Trophoblast cell (in vitro differentiated cells and primary cell): ENCODE measurements around the gene FAM229A.

Source experiments
- DNase-seq, 2 donors: peaks; one replicate each; pipeline ENCODE4 v3.0.0-alpha.2; 2016
- H2AFZ ChIP-seq: 2 replicates; pipeline ENCODE4 v1.6.1; 2013; ENCODE audit warnings: low read length, moderate library complexity, mild to moderate bottlenecking; ENCODE audit not compliant: insufficient read depth, poor library complexity
- H2AK5ac ChIP-seq: 2 replicates; pipeline ENCODE4 v1.6.1; 2013; ENCODE audit warnings: mild to moderate bottlenecking, low read length
- H2BK120ac ChIP-seq: 2 replicates; pipeline ENCODE4 v1.6.1; 2013; ENCODE audit warnings: low read length, mild to moderate bottlenecking, moderate library complexity; ENCODE audit not compliant: insufficient read depth, poor library complexity
- H2BK12ac ChIP-seq: 2 replicates; pipeline ENCODE4 v1.6.1; 2013; ENCODE audit warnings: mild to moderate bottlenecking, low read length, moderate library complexity
- H2BK5ac ChIP-seq: 2 replicates; pipeline ENCODE4 v1.6.1; 2013; ENCODE audit warnings: low read length, low read depth, moderate library complexity, mild to moderate bottlenecking; ENCODE audit not compliant: poor library complexity
- H3K14ac ChIP-seq: 2 replicates; pipeline ENCODE4 v1.6.1; 2013; ENCODE audit warnings: mild to moderate bottlenecking, low read length
- H3K18ac ChIP-seq: 2 replicates; pipeline ENCODE4 v1.6.1; 2013; ENCODE audit warnings: mild to moderate bottlenecking, low read length
- H3K23ac ChIP-seq: 2 replicates; pipeline ENCODE4 v1.6.1; 2013; ENCODE audit warnings: low read length
- H3K27ac ChIP-seq: 2 replicates; pipeline ENCODE4 v1.5.1; 2013; ENCODE audit warnings: low read depth, mild to moderate bottlenecking, inconsistent platforms, low read length, moderate library complexity
- H3K27me3 ChIP-seq: 2 replicates; pipeline ENCODE4 v1.6.1; 2013; ENCODE audit warnings: inconsistent platforms, mild to moderate bottlenecking, low read length, moderate library complexity; ENCODE audit not compliant: insufficient read depth
- H3K36me3 ChIP-seq, 2 experiments: 1 replicate in 1 of 2; 2 replicates in 1 of 2; pipeline ENCODE4 v1.6.1; 2013; ENCODE audit warnings: low read length in 2 of 2, mild to moderate bottlenecking in 2 of 2, moderate library complexity in 1 of 2; ENCODE audit not compliant: insufficient read depth in 2 of 2, control insufficient read depth in 1 of 2
- H3K4ac ChIP-seq: 2 replicates; pipeline ENCODE4 v1.6.1; 2013; ENCODE audit warnings: low read depth, mild to moderate bottlenecking, low read length, moderate library complexity
- H3K4me1 ChIP-seq, 2 experiments: 1 replicate in 1 of 2; 2 replicates in 1 of 2; pipeline ENCODE4 v1.6.1; 2013; ENCODE audit warnings: low read length in 2 of 2, mild to moderate bottlenecking in 2 of 2, moderate library complexity in 1 of 2; ENCODE audit not compliant: insufficient read depth in 2 of 2, control insufficient read depth in 1 of 2
- H3K4me2 ChIP-seq: 2 replicates; pipeline ENCODE4 v1.6.1; 2013; ENCODE audit warnings: inconsistent platforms, mild to moderate bottlenecking, low read length, moderate library complexity
- H3K4me3 ChIP-seq: 2 replicates; pipeline ENCODE4 v1.5.1; 2013; ENCODE audit warnings: mild to moderate bottlenecking, low read depth, low read length, inconsistent platforms
- H3K79me1 ChIP-seq: one replicate; pipeline ENCODE4 v1.6.1; 2013; ENCODE audit warnings: low read length
- H3K79me2 ChIP-seq: 2 replicates; pipeline ENCODE4 v1.6.1; 2013; ENCODE audit warnings: low read length, mild to moderate bottlenecking; ENCODE audit not compliant: control insufficient read depth, insufficient read depth, poor library complexity
- H3K9ac ChIP-seq: 2 replicates; pipeline ENCODE4 v1.6.1; 2013; ENCODE audit warnings: mild to moderate bottlenecking, low read length
- H3K9me3 ChIP-seq: 2 replicates; pipeline ENCODE4 v1.6.1; 2013; ENCODE audit warnings: low read depth, mild to moderate bottlenecking, control low read depth, inconsistent platforms, low read length; ENCODE audit not compliant: insufficient read depth
- H4K12ac ChIP-seq: 2 replicates; pipeline ENCODE4 v1.6.1; 2013; ENCODE audit warnings: low read depth, mild to moderate bottlenecking, low read length, moderate library complexity
- H4K8ac ChIP-seq: 2 replicates; pipeline ENCODE4 v1.6.1; 2013; ENCODE audit warnings: low read depth, mild to moderate bottlenecking, low read length, moderate library complexity
- H4K91ac ChIP-seq: one replicate; pipeline ENCODE4 v1.6.1; 2013; ENCODE audit warnings: low read depth, mild to moderate bottlenecking, low read length, moderate library complexity
- WGBS: extraction: QIAGEN DNeasy Blood & Tissue Kit; methylation state at CpG from one replicate; pipeline ENCODE4 v1.1.7; 2013; ENCODE audit warnings: missing lambda C conversion rate; ENCODE audit not compliant: insufficient read length, insufficient coverage; ENCODE audit errors: extremely low coverage; 5-methylcytosine and 5-hydroxymethylcytosine counted together

The FAM229A gene

DNA sequence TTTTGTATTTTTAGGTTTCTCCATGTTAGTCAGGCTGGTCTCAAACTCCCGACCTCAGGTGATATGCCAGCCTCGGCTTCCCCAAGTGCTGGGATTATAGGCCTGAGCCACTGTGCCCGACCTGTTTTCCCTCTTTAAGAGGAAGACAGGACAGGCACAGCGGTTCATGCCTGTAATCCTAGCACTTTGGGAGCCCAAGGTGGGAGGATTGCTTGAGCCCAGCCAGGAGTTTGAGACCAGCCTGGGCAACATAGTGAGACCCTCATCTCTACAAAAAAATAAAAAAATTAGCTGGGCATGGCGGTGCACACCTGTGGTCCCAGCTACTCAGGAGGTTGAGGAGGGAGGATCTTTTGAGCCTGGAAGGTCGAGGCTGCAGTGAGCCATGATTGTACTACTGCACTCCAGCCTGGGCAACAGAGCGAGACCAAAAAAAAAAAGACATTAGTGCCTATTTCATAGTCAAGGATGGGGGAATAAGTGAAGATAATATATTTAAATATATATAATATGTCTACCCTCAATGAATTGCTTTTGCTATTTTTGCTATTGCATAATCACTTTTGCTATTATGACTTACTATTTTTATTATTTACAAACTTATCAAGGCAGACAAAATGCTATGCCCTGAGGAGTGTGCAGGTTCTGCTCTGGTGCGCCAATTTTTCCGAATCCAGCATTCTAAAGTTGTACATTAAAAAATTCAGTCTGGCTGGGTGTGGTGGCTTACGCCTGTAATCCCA is 44.0 kb downstream of the FAM229A start:
- Histone ChIP-seq H4K12ac (no peak overlapping the region), H3K79me2 (no peaks in the 10 kb centered on the region)

DNA sequence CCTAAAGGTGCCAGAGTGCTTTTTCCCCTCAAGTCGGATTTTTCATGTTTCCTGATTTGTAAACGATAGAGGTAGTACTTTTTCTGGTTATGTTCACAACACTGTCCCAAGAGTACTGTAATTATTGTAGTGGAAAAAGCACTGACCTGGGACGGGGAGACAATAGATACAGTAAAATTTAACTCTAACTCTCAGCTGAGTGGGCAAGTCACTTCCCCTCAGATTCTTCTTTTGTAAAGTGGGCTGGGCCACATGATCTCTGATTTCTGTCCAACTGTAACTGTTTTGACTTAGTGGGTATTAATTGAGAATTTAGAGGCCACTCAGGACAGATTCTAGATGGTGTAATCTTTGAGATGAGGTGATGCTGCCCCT is 45.4 kb downstream of the FAM229A start:
- Histone ChIP-seq H2BK12ac (no peak overlapping the region), H3K79me1 (no peaks in the 10 kb centered on the region), H2AK5ac (no peak overlapping the region), H3K23ac (no peak overlapping the region), H4K12ac (no peak overlapping the region), H2AFZ (no peak overlapping the region), H3K79me2 (no peaks in the 10 kb centered on the region), H4K91ac (no peak overlapping the region), H3K36me3 (peaks cover 13 to 22% of the 10 kb centered on the region in 2 experiments), H3K14ac (no peak overlapping the region), H3K27me3 (no peaks in the 10 kb centered on the region), H3K4me2 (no peak overlapping the region), H3K18ac (no peak overlapping the region), H3K27ac (no peak overlapping the region), H3K9ac (no peak overlapping the region), H2BK120ac (no peak overlapping the region), H3K4me3 (no peak overlapping the region), H3K4me1 (no peaks in the 10 kb centered on the region), H3K9me3 (no peaks in the 10 kb centered on the region), H2BK5ac (no peak overlapping the region), H3K4ac (no peak overlapping the region), H4K8ac (no peak overlapping the region)
- no CpG with 5 or more reads among the region's 3 CpGs for WGBS
- no peak for DNase-seq

More for the DNA sequence above, 44.0 kb downstream of the FAM229A start:
- Histone ChIP-seq H3K4me3 (no peak overlapping the region), H2AFZ (no peak overlapping the region), H3K4me1 (no peaks in the 10 kb centered on the region), H3K4me2 (no peak overlapping the region), H3K36me3 (peaks cover 13 to 23% of the 10 kb centered on the region in 2 experiments), H4K91ac (no peak overlapping the region), H3K79me1 (no peaks in the 10 kb centered on the region), H2BK120ac (no peak overlapping the region), H3K4ac (no peak overlapping the region), H3K27ac (no peak overlapping the region), H3K9me3 (no peaks in the 10 kb centered on the region), H4K8ac (no peak overlapping the region), H3K14ac (no peak overlapping the region), H2BK5ac (no peak overlapping the region), H3K9ac (no peak overlapping the region), H3K23ac (no peak overlapping the region), H2AK5ac (no peak overlapping the region), H3K27me3 (no peaks in the 10 kb centered on the region), H3K18ac (no peak overlapping the region), H2BK12ac (no peak overlapping the region)
- no peak for DNase-seq
- no CpG with 5 or more reads among the region's 10 CpGs for WGBS

DNA sequence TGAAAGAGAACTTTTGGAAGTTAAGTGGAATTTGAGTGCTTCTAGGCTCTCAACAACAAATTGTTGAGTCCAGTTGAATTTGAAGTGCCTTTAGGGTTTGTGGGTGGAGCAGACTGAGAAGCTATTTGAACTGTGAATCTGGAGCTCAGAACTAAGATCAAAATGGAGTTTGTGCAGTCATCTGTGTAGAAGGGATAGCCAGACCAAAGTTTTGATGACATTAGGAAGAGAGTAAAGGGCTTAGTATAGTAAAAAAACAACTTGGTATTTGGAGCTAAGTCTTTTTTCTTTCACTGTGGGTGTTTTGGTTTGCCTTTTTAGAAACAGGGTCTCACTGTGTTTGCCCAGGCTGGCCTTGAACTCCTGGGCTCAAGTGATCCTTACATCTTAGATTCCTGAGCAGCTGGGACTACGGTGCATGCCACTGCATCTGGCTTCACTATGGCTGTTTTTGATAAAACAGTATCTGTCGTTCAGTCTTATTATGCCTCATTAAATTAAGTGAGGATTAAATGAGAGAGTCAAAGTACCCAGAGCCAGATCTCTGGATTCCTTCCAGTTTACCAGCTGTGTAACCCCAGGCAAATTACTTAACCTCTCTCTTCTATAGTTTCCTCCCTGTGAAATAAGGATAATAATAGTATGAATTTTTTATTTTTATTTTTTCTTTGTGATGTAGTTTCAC is 50.4 kb downstream of the FAM229A start:
- peaks cover 2 to 3% of the 10 kb centered on the region in 2 experiments for H3K36me3 ChIP-seq
- H2BK120ac ChIP-seq = no peak overlapping the region
- no peaks in the 10 kb centered on the region for H3K79me2 ChIP-seq
- H3K9ac ChIP-seq = no peak overlapping the region
- H4K91ac ChIP-seq = no peak overlapping the region
- no peak overlapping the region for H4K8ac ChIP-seq
- no peak overlapping the region for H3K23ac ChIP-seq
- no peak overlapping the region for H4K12ac ChIP-seq
- no peak overlapping the region for H3K14ac ChIP-seq
- H3K27me3 ChIP-seq = no peaks in the 10 kb centered on the region
- H3K27ac ChIP-seq = no peak overlapping the region
- H2AK5ac ChIP-seq = no peak overlapping the region
- H3K4me1 ChIP-seq = no peaks in the 10 kb centered on the region
- WGBS = no CpG with 5 or more reads among the region's 2 CpGs
- no peak overlapping the region for H3K4me2 ChIP-seq
- H3K18ac ChIP-seq = no peak overlapping the region
- no peaks in the 10 kb centered on the region for H3K79me1 ChIP-seq
- H2BK5ac ChIP-seq = no peak overlapping the region
- no peak overlapping the region for H3K4ac ChIP-seq
- H2BK12ac ChIP-seq = no peak overlapping the region
- no peak for DNase-seq
- H3K9me3 ChIP-seq = no peaks in the 10 kb centered on the region
- no peak overlapping the region for H3K4me3 ChIP-seq
- H2AFZ ChIP-seq = no peak overlapping the region
